Karpas-422 (cell line): ENCODE results near the gene AFG3L2. TPM values are rescaled to one million over a fixed set of nuclear protein-coding genes. Genes with fewer than 3 reads are reported as not detected.

ENCODE experiments used
- DNase-seq: peaks from one replicate; pipeline ENCODE4 v3.0.0-alpha.2; 2015
- H2AFZ ChIP-seq: fragments of 200-600 bp; sonication (generic); 2 replicates; pipeline ENCODE4 v1.6.1; 2014; ENCODE audit warnings: antibody characterized with exemption, low read length, mixed read lengths
- H3K27ac ChIP-seq: fragments of 200-600 bp; sonication (generic); 2 replicates; pipeline ENCODE4 v1.5.1; 2014; ENCODE audit warnings: mild to moderate bottlenecking, low read length, moderate library complexity
- H3K27me3 ChIP-seq: fragments of 200-600 bp; sonication (generic); 2 replicates; pipeline ENCODE4 v1.6.1; 2014; ENCODE audit warnings: low read length, mixed read lengths
- H3K36me3 ChIP-seq: fragments of 200-600 bp; sonication (generic); 2 replicates; pipeline ENCODE4 v1.6.1; 2014; ENCODE audit warnings: low read length, mixed read lengths; ENCODE audit not compliant: insufficient read depth
- H3K4me1 ChIP-seq: fragments of 200-600 bp; sonication (generic); 2 replicates; pipeline ENCODE4 v1.6.1; 2014; ENCODE audit warnings: mild to moderate bottlenecking, low read length, mixed read lengths
- H3K4me2 ChIP-seq: fragments of 200-600 bp; sonication (generic); 2 replicates; pipeline ENCODE4 v1.6.1; 2014; ENCODE audit warnings: low read length, low read depth, mild to moderate bottlenecking; ENCODE audit not compliant: poor library complexity, severe bottlenecking
- H3K4me3 ChIP-seq: fragments of 200-600 bp; sonication (generic); 2 replicates; pipeline ENCODE4 v1.5.1; 2014; ENCODE audit warnings: mild to moderate bottlenecking, antibody characterized with exemption, low read length, mixed read lengths
- H3K79me2 ChIP-seq: fragments of 200-600 bp; sonication (generic); 2 replicates; pipeline ENCODE4 v1.6.1; 2014; ENCODE audit warnings: mild to moderate bottlenecking, low read length, mixed read lengths
- H3K9ac ChIP-seq: fragments of 200-600 bp; sonication (generic); 2 replicates; pipeline ENCODE4 v1.6.0; 2014; ENCODE audit warnings: low read length
- H3K9me2 ChIP-seq: fragments of 200-600 bp; sonication (generic), shearing (Covaris generic); replicated peaks from 2 replicates; pipeline ENCODE4 v1.6.0; 2014; ENCODE audit warnings: mild to moderate bottlenecking, low read length, moderate library complexity; ENCODE audit not compliant: insufficient read depth
- H3K9me3 ChIP-seq: fragments of 300-700, 200-600 bp; sonication (generic); 2 replicates; pipeline ENCODE4 v1.6.1; 2014; ENCODE audit warnings: low read length, mixed read lengths
- H4K20me1 ChIP-seq: fragments of 200-600 bp; sonication (generic); 2 replicates; pipeline ENCODE4 v1.6.1; 2014; ENCODE audit warnings: mild to moderate bottlenecking, antibody characterized with exemption, low read length, low read depth; ENCODE audit not compliant: insufficient read depth
- total RNA-seq: library from RNA; depleted of rRNA; stranded (reverse); fragments of >200 nt; shearing (Covaris generic); gene quantifications from 2 replicates; pipeline ENCODE4 v1.2.3, GENCODE V29; 2014; ENCODE audit warnings: low replicate concordance; rRNA removed

AFG3L2 gene
- total RNA-seq = 34.2 and 48.8 TPM in 2 replicates

DNA sequence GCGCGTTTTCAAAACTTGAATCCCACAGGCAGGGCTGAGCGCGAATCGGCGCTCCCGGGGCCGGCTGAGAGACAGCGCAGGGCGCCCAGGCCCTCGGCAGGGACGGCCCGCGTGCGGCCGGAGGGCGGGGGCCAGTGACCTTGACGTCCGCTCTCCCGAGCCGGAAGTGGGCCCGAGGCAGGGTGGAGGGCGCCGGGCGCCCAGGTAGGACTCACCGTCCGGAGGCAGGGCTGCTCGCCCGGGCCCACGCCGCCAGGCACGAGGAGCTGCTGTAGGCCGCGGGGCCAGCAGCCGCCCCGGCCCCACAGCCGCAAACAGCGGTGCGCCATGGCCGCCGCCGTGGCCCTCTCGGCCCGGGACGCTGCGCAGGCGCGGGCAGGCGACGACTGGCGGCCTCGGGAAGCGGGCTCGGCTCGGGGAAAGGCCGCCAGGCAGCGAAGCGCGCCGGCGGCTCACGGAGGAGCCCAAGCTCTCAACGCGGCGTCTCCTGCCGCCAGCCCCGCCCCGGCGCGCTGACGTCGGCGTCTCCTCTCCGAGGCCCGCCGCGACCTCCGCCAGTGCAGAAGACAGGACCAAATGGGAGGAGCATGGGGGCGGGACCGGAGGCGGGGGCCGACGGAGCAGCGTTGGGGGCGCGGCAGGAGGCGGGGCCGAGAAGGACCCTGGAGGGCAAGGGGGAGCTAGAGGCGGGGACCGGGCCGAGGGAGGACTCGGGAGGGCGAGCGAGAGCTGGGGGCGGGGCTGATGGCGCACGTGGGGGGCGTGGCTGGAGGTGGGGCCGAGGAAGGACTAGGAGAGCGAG is at the start of gene AFG3L2:
TSS of gene AFG3L2 (minus strand) at position 474 of the 802 bp plus-strand sequence. CDS start at position 329, 145 bp downstream.
- Histone ChIP-seq H3K36me3 (peaks cover 18% of the 10 kb centered on the region; the same call in 1 of the 2 replicates), H3K9ac (peak within 1 kb of the TSS; percentile 87), H3K9me3 (no peaks in the 10 kb centered on the region), H4K20me1 (peaks cover 25% of the 10 kb centered on the region), H2AFZ (peak within 1 kb of the TSS; percentile 73; the same call in 1 of the 2 replicates), H3K27me3 (no peaks in the 10 kb centered on the region), H3K79me2 (peaks cover 48% of the 10 kb centered on the region), H3K4me2 (peak within 1 kb of the TSS; percentile 84), H3K27ac (peak within 1 kb of the TSS; percentile 82), H3K4me1 (peaks cover 28% of the 10 kb centered on the region), H3K9me2 (no peaks in the 10 kb centered on the region), H3K4me3 (peak within 1 kb of the TSS; percentile 88)
- peak; percentile 100 for DNase-seq

DNA sequence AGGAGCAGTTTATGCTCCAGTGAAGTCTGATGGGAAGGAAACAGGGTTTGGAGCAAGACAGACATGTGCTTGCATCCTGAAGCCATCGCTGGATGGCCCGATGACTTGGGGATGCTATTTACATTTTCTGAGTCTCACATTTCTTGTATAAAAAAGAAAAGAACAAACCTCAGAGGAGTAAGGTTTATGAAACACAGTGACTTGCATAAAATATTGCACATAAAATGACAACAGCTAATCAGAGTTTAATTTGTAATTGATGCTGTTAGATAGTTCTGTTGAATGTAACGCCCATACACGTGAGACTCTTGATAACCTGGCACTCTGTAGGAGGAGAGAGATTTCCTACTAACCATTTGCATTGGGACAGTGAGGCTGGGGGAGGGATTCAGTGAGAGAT is 47.2 kb upstream of the AFG3L2 start:
- Histone ChIP-seq H3K4me3 (no peak overlapping the region), H3K27me3 (no peaks in the 10 kb centered on the region), H2AFZ (no peak overlapping the region), H3K4me2 (no peak overlapping the region), H3K9me3 (no peaks in the 10 kb centered on the region), H3K9me2 (no peaks in the 10 kb centered on the region), H3K79me2 (0 out of 2 replicates have a peak, but pooled peaks cover 4% of the 10 kb centered on the region), H4K20me1 (no peaks in the 10 kb centered on the region), H3K9ac (no peak overlapping the region), H3K4me1 (peaks cover 11% of the 10 kb centered on the region), H3K36me3 (no peaks in the 10 kb centered on the region), H3K27ac (no peak overlapping the region)
- no peak for DNase-seq

DNA sequence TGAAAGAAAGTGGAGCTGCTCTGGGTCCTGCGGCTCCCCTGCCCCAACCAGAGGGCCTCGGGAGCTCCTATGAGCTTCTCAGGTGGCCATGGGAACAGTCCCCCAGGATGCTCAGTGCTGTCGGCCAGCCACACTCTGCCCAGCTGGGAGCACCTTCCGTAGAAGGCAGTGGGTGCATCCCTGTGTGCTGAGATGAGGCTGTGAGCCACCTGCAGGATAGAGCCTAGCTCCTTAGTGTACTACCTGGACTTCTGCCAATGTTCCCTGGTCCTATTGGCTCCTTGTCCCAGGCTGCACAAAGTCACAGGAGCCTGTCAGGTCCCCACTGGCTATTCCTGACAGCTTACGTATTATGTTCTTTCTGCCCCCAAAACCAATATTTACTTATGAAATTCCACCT is 46.8 kb upstream of the AFG3L2 start:
- Histone ChIP-seq H3K36me3 (no peaks in the 10 kb centered on the region), H3K9ac (no peak overlapping the region), H3K9me2 (no peaks in the 10 kb centered on the region), H3K4me3 (no peak overlapping the region), H2AFZ (no peak overlapping the region), H3K4me1 (peaks cover 11% of the 10 kb centered on the region), H3K9me3 (no peaks in the 10 kb centered on the region), H4K20me1 (no peaks in the 10 kb centered on the region), H3K4me2 (no peak overlapping the region), H3K27me3 (no peaks in the 10 kb centered on the region), H3K79me2 (0 out of 2 replicates have a peak, but pooled peaks cover 4% of the 10 kb centered on the region), H3K27ac (no peak overlapping the region)
- DNase-seq = no peak

DNA sequence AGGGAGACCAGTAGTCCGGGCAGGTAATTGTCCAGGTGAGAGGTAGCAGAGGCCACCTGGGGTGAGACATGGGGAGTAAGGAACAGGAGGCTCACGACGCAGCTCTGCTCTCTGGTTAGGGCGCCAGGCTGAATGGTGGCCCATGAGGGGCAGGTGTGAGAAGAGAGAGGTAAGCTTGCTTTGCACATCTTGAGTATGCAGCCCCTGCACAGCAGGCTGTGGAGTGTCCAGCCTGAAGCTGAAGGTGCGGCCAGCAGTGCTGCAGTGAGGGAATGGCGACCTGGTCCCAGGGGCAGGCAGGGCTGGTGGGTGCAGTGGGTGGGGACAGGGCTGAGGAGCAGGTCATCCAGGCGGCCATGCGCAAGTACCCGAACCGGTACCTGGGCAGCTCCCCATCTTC is 46.4 kb upstream of the AFG3L2 start:
- Histone ChIP-seq H2AFZ (no peak overlapping the region), H3K4me3 (no peak overlapping the region), H4K20me1 (no peaks in the 10 kb centered on the region), H3K27ac (no peak overlapping the region), H3K9ac (no peak overlapping the region), H3K9me2 (no peaks in the 10 kb centered on the region), H3K9me3 (no peaks in the 10 kb centered on the region), H3K27me3 (no peaks in the 10 kb centered on the region), H3K79me2 (peaks cover 4% of the 10 kb centered on the region; the same call in 1 of the 2 replicates), H3K36me3 (no peaks in the 10 kb centered on the region), H3K4me1 (peaks cover 11% of the 10 kb centered on the region), H3K4me2 (no peak overlapping the region)
- no peak for DNase-seq

DNA sequence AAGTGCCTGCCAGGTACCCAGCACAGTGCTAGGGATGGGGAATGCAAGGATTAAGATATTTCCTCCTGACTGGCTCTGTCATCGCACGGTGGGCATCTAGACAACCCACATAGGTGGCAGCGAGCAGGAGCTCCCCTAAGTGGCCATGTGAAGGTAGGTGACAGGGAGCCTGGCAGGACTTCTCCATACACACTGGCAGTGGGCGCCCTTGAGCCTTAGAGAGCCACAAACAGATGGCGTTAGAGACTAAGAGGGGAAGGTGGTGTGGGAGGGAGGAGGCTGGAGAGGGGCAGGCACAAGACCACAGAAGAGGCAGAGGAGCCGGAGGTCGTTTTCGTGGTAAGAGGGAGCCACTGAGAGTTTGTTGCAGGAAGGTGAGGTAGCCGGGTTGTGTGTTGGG is 45.9 kb upstream of the AFG3L2 start:
- Histone ChIP-seq H2AFZ (no peak overlapping the region), H3K9ac (no peak overlapping the region), H3K9me3 (no peaks in the 10 kb centered on the region), H3K27ac (no peak overlapping the region), H3K79me2 (peaks cover 6% of the 10 kb centered on the region; the same call in 1 of the 2 replicates), H3K27me3 (no peaks in the 10 kb centered on the region), H3K9me2 (no peaks in the 10 kb centered on the region), H4K20me1 (no peaks in the 10 kb centered on the region), H3K4me2 (no peak overlapping the region), H3K4me3 (no peak overlapping the region), H3K4me1 (peaks cover 11% of the 10 kb centered on the region), H3K36me3 (no peaks in the 10 kb centered on the region)
- DNase-seq = peak; percentile 79

DNA sequence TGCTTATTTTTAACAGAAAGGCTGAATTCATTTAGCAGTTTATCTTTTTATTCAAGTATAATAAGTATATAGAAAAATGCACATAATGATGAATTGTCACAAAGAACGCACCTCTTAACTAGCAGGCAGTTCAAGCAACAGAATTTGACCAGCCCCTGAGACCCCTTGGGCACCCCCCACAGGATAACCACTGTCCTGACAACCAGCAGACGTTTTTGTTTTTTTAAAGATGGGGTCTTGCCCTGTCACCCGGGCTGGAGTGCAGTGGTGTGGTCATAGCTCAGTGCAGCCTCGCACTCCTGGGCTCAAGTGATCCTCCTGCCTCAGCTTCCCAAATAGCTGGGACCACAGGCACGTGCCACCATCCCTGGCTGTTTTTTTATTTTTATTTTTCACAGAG is 44.7 kb upstream of the AFG3L2 start:
- H3K9ac ChIP-seq = no peak overlapping the region
- H3K36me3 ChIP-seq = no peaks in the 10 kb centered on the region
- peaks cover 11% of the 10 kb centered on the region for H3K4me1 ChIP-seq
- no peak overlapping the region for H3K27ac ChIP-seq
- DNase-seq = no peak
- no peaks in the 10 kb centered on the region for H3K27me3 ChIP-seq
- H4K20me1 ChIP-seq = no peaks in the 10 kb centered on the region
- H3K79me2 ChIP-seq = peaks cover 6% of the 10 kb centered on the region; the same call in 1 of the 2 replicates
- no peak overlapping the region for H3K4me3 ChIP-seq
- H3K9me2 ChIP-seq = no peaks in the 10 kb centered on the region
- no peaks in the 10 kb centered on the region for H3K9me3 ChIP-seq
- no peak overlapping the region for H2AFZ ChIP-seq
- H3K4me2 ChIP-seq = no peak overlapping the region

DNA sequence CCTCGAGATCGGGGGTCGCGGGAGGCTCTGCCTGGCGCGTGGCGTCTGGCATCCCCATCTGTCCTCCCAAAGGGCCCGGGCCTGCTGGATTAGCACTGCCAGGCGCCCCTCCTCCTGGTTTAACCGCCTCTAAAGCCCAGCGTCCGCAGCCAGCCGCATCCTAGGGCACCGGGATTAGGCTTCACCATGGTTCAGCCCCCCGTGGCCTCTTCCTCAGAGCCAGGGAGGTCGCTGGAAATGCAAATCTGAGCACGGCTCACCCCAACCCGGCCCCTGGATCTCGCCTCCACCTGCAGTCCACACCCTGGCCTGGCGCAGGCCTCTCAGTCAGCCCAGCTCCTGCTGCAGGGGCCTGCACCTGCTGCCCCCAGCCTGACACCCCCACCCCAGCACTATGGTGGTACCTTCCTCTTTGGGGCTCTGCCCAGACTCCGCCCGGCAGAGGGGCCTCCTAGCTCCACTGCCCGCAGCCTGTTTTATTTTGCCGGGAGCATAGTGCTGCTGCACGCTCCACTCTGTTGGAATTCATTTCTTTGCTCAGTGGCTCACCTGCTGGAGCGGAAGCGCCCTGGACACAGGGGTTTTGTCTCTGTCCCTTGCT is 43.9 kb upstream of the AFG3L2 start:
- H3K9me2 ChIP-seq = no peaks in the 10 kb centered on the region
- peaks cover 11% of the 10 kb centered on the region for H3K4me1 ChIP-seq
- DNase-seq = peak; percentile 73
- H3K27me3 ChIP-seq = no peaks in the 10 kb centered on the region
- H3K9me3 ChIP-seq = no peaks in the 10 kb centered on the region
- no peaks in the 10 kb centered on the region for H4K20me1 ChIP-seq
- peak overlapping the region; percentile 61 for H3K4me2 ChIP-seq
- peak overlapping the region; percentile 57; the same call in 1 of the 2 replicates for H3K4me3 ChIP-seq
- H3K9ac ChIP-seq = peak overlapping the region; percentile 67
- no peaks in the 10 kb centered on the region for H3K36me3 ChIP-seq
- H3K79me2 ChIP-seq = peaks cover 10% of the 10 kb centered on the region
- H2AFZ ChIP-seq = no peak overlapping the region; the same call in 1 of the 2 replicates
- H3K27ac ChIP-seq = peak overlapping the region; percentile 61

DNA sequence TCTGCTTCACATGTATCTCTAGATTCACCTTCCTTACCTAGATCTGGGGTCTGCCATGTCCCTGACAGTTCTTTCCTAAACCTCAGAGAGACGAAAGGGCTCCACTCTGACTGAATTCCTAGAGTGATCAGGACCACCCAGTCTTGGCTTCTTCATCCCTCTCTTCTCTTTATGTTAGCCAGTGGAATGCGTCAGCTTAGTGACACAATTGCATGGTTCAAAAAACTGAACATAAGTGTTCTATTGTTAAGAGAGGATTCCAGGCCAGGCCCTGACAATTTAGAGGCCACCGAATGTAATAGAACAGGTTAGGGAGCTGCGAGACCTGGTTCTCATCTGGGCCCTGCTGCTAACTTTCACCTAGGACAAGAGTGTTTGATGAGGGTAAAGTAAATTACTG is 40.7 kb upstream of the AFG3L2 start:
- H3K9me2 ChIP-seq = no peaks in the 10 kb centered on the region
- H3K27me3 ChIP-seq = no peaks in the 10 kb centered on the region
- H3K36me3 ChIP-seq = no peaks in the 10 kb centered on the region
- H3K4me2 ChIP-seq = no peak overlapping the region
- no peaks in the 10 kb centered on the region for H3K9me3 ChIP-seq
- no peak overlapping the region for H2AFZ ChIP-seq
- peaks cover 24% of the 10 kb centered on the region for H3K79me2 ChIP-seq
- no peak overlapping the region for H3K9ac ChIP-seq
- DNase-seq = no peak
- H4K20me1 ChIP-seq = no peaks in the 10 kb centered on the region
- H3K4me3 ChIP-seq = no peak overlapping the region
- peaks cover 11% of the 10 kb centered on the region for H3K4me1 ChIP-seq
- H3K27ac ChIP-seq = no peak overlapping the region
